GM21723 (cell line): ENCODE measurements around the gene CHCHD4.

ENCODE experiments used
- ATAC-seq: cut with Tn5 transposase; IDR thresholded peaks from one replicate; pipeline ENCODE4 v1.9.1; 2021; ENCODE audit warnings: mild to moderate bottlenecking, moderate library complexity; ENCODE audit not compliant: unreplicated experiment

CHCHD4 gene

GRCh38 chr3:14124615-14125192, at the start of gene CHCHD4, which contains the start of gene TMEM43:
CHCHD4 (minus strand) TSS chr3:14124870; CDS start chr3:14124676, 194 bp downstream.
TMEM43 (plus strand) TSS chr3:14125052; CDS start chr3:14125194, 142 bp downstream.
- peak; percentile 88 for ATAC-seq

- no peak for ATAC-seq
Observed at GRCh38 chr3:14172496-14172895, 47.8 kb upstream of the CHCHD4 start.

DNA sequence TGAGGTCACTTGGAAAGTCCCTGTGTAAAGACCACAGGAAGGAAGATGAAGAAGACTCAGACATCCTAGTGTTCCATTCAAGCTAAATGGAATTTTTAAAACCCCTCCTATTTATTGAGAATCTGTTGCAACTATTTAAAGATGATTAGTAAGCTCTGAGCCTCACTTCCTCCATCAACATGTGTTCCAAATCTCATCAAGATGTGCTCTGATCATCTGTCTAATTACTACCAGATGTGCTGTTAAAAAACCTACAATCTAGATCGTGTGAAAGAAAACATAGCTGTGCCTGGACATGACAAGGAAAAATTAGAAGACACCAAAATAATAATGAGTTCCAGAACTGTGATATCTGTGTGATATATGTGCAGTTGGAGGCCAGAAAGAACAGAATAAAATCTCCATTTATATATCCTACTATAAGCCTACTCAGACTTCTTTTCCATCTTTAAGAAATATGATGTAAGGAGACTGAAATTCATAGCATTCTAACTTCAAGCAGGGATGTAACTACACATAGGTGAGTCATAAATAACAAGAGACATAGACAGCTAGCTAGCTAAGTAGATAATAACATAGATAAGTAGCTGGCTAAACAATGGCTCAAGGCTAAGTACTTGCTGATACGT, 46.0 kb upstream of the CHCHD4 start:
- ATAC-seq, result no peak

GRCh38 chr3:14169871-14170270, 45.2 kb upstream of the CHCHD4 start:
- no peak for ATAC-seq

DNA sequence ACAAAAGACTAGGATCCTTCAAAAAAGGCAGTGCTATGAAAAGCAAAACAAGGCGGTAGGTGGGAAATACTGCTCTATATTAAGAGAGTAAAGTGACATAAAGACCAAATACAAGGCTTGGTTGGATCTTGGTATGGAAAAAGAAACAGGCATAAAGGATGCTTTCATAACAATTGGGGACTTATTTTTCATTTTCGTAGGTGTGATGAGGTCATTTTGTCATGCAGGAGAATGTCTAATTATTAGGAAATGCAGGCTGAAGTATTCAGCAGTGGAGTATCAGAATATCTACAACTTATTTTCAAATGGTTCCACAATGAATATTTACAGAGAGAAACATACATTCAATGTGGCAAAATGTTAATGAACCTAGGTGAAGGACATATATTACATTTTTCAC, 44.8 kb upstream of the CHCHD4 start:
- ATAC-seq, result no peak

DNA sequence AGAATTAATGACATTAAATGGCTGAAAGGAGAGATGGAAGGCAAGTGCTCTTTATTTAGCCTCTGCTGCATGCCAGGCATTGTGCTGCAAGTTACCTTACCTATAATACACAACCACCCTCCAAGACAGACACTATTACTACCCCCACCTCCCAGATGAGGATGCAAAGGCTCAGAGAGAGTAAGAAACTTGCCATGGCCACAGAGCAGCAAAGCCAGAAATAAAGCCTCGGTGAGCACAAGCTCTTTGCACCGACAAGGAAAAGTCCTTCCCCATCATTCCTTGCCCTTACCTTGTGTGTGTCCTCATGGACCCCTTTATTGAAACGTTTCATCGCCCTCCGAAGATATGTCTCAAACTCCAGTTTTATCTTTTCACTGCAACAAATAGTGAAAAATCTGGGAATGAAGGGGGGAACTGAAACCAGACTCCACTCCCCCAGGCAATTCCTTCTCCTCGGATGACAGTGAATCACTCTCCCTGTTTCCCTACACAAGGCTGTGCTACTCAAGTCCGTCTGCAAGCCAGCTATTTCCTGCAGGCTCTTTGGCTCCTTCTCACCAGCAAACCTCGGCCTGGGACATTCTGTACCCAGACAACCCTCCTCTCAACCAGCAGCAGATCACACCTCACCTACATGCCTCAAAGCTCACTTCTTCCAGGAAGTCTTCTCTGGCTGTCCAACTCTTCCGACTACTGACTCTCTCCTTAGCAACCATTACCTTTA, 42.4 kb upstream of the CHCHD4 start:
- no peak for ATAC-seq

GRCh38 chr3:14162178-14162577, 37.5 kb upstream of the CHCHD4 start:
- ATAC-seq, result no peak

- ATAC-seq, result no peak
Observed at GRCh38 chr3:14161282-14161681, 36.6 kb upstream of the CHCHD4 start.

- ATAC-seq, result no peak
Observed at GRCh38 chr3:14159426-14159825, 34.8 kb upstream of the CHCHD4 start.

- no peak for ATAC-seq
Observed at GRCh38 chr3:14158370-14158769, 33.7 kb upstream of the CHCHD4 start.

DNA sequence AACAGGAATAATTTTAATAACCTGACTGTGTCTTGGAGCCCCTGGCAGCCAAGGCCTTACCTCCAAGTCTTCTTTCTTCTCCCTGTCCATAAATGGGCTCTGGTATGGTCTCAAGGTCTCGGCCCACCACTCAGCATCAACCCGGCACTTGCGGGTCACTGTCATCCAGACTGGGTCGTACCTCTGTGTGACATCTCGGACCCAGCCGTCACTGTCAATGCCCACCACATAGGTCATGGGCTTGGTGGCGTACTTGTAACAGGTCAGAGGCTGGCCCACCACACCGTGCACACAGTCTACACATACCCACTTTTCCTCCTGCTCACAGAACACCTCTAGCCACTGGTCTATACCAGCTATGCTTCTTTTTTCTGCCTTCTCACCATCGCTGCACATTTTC, 33.3 kb upstream of the CHCHD4 start:
- no peak for ATAC-seq

DNA sequence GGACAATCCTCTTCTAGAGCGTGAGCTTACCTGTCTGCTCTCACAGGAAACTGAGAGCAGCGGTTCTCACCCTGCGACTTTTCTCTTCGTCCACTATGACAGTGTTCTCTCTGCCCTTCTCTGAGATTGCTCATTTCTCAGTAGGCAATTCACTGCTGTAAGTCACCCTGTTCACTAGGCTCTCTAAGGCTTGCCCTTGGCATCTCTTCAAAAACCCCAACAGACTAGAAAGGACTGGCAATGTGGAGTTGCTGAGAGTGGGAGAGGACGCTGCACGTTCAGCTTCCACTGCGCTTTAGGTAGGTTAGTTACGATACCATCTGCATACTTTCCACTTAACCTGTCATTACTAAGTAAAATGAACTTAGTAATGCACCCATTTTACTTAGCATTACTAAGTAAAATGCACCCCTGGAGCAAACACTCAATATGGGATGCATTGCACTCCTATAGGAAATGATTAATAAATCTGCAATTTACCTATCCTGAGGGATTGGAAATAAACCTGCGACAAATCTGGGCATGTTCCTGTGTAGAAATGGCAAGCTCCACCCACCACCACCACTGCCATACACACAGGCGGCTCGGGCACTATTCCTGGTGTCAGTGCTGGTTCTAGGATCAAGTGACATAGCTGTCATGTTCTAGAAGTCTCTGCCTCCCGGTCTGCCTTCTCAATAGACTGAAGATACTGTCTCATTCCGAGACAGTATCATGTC, 32.3 kb upstream of the CHCHD4 start:
- ATAC-seq, result no peak

- no peak for ATAC-seq
Observed at GRCh38 chr3:14156201-14156600, 31.5 kb upstream of the CHCHD4 start.

- ATAC-seq, result no peak
Observed at GRCh38 chr3:14154895-14155440, 30.3 kb upstream of the CHCHD4 start.

GRCh38 chr3:14154276-14154675, 29.6 kb upstream of the CHCHD4 start:
- no peak for ATAC-seq

- no peak for ATAC-seq
Observed at GRCh38 chr3:14153663-14154062, 29.0 kb upstream of the CHCHD4 start.

- ATAC-seq, result no peak
Observed at GRCh38 chr3:14152963-14153355, 28.3 kb upstream of the CHCHD4 start.

DNA sequence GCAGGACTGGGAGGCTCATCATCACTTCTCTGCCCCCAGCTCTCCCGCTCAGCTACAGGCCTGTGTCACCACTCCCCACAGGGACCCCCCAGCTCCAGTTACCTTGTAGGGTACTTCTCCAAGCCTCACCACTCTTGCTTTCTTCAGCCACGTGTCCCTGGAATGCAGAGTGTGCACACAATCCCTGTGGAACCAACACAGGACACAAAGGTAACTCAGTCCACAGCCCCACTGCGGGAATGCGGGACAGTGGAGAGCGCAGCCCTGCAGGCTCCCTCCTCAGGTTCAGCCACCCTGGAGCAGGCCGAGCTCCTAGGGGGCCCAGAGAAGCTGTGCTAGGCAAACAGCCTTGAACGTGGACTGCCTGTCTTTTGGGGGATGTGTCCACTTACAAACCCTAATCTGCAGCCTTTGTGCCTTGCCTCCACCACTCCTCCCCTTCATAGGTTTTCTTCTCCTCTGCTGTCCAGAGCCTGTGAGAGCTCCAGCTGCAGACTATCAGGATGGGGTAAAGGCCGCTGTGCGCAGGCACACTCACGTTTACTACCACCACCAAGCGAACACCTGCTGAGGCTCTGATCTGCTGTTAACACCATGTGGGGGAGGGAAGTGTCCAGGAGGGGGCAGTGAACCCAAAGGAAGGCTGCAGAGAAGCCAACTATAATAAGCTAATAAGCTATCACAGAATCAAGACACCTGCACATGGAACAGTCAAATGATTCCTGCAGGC, 27.7 kb upstream of the CHCHD4 start:
- no peak for ATAC-seq

- no peak for ATAC-seq
Observed at GRCh38 chr3:14151471-14152083, 26.9 kb upstream of the CHCHD4 start.
